Breast epithelium (tissue), 4 donors: Measurements from ENCODE around the gene NACC2. TPM values are rescaled to one million over a fixed set of nuclear protein-coding genes. Genes with fewer than 3 reads are reported as not detected.

ENCODE experiments used
- DNase-seq, 2 donors: peaks; one replicate each; pipeline ENCODE4 v3.0.0-alpha.2; 2019; ENCODE audit warnings: low spot score in 2 of 2
- H3K27ac ChIP-seq, 2 donors: fragments of 200-600 bp; sonication (generic) in 1 of 2; one replicate each; pipeline ENCODE4 v1.5.1; 2016 to 2019; ENCODE audit warnings: mild to moderate bottlenecking in 1 of 2
- H3K27me3 ChIP-seq, 2 donors: fragments of 200-600 bp; sonication (generic) in 1 of 2; one replicate each; pipeline versions ENCODE4 v1.5.1 to v1.6.0; 2017 to 2019; ENCODE audit warnings: control low read depth in 1 of 2, mild to moderate bottlenecking in 1 of 2
- H3K36me3 ChIP-seq: fragments of 200-600 bp; one replicate; pipeline ENCODE4 v1.5.1; 2019
- H3K4me1 ChIP-seq, 2 donors: fragments of 200-600 bp; sonication (generic); one replicate each; pipeline ENCODE4 v1.5.1; 2016 to 2019; ENCODE audit warnings: control low read depth in 1 of 2
- H3K4me3 ChIP-seq, 3 donors: fragments of 200-600 bp; sonication (generic); 1 replicate in 2 of 3; 2 replicates in 1 of 3; pipeline ENCODE4 v1.5.1; 2016 to 2019; ENCODE audit warnings: mild to moderate bottlenecking in 3 of 3, moderate library complexity in 2 of 3
- H3K9me3 ChIP-seq, 2 donors: fragments of 200-600 bp; sonication (generic) in 1 of 2; one replicate each; pipeline ENCODE4 v1.5.1; 2016 to 2019; ENCODE audit warnings: control low read depth in 1 of 2
- POLR2A ChIP-seq: fragments of 450-650 bp; IDR thresholded peaks from one replicate; pipeline ENCODE4 v1.6.1; 2016; ENCODE audit warnings: antibody characterized with exemption, mild to moderate bottlenecking, moderate library complexity
- POLR2AphosphoS5 ChIP-seq, 3 donors: sonication (generic); formaldehyde crosslinking; IDR thresholded peaks; one replicate each; pipeline ENCODE4 v1.6.1; 2017; ENCODE audit warnings: antibody characterized with exemption in 3 of 3
- intact Hi-C: fragments of 100-400 bp; cut with DNase I; formaldehyde crosslinking; loops from one replicate; pipeline ENCODE4 v1.15.1; 2023; ENCODE audit warnings: low total_unique reads
- total RNA-seq, 3 donors: library from RNA; depleted of rRNA; stranded (reverse); fragments of >200 nt; gene quantifications; one replicate each; pipeline ENCODE4 v1.1.0, GENCODE V29; 2016
- TF ChIP-seq, protein P1 (sequence below), 3 donors: fragments of 450-650 bp; IDR thresholded peaks; one replicate each; pipeline ENCODE4 v1.5.1; 2016 to 2017; ENCODE audit warnings: antibody characterized with exemption in 3 of 3, mild to moderate bottlenecking in 3 of 3, moderate library complexity in 3 of 3

The NACC2 gene
- total RNA-seq, 3 donors from 2014 or later = 14.0 to 24.2 (median 19.3) TPM

DNA sequence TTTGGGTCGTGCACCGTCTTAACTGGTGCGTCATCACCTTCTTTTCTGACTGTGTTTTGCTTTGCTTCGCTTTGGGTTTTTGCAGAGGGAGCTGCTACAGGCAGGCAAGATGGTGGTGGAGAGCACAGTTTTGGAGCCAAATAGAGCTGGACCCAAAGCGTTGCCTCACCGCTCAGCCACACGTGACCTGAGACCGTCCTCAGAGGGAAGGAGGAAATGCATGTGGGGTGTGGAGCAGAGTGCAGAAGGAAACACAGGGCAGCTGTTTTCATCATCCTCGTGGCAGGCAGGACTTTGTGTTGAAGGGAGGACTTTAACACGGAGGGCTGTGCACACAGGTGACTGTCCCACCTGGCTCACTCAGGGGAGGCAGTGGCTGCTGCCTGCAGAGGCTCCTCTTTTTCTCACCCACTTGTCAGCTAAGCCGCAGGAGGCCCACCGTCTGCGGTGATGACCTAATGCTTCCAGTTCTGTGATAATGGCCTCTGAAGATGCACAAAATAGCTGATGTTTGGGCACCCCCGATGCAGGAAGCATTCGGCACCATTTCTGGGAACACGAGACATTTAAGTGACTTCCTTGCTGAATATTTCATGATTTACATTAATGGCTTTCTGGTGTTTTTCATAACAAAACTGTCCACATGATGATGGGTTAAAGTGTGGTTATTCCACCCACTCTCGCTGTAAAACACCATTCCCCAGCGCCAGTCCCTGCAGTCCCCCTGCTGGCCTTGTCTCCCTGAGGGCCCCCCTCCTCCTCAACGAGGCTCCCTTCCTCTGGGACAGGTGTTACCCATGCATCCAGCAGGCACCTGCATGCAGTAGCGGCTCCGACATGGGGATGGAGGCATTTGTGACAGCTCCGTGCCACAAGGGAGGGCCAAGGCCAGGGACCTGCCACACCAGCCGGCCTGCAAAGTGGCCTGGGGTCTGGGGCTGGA lies 121.5 kb downstream of the NACC2 start:
- intact Hi-C loops = loop anchor here (5.0 kb wide), 1 partner anchor 149 kb away; no protein-coding TSS in a partner anchor
- Histone ChIP-seq H3K9me3 (no peaks in the 10 kb centered on the region), H3K36me3 (no peaks in the 10 kb centered on the region), H3K4me3 (no peak overlapping the region), H3K4me1 (no peaks in the 10 kb centered on the region), H3K27me3 (peaks cover 0 to 30% of the 10 kb centered on the region in 2 donors), H3K27ac (no peak overlapping the region)
- no peak for DNase-seq
- TF ChIP-seq, protein P1, sequence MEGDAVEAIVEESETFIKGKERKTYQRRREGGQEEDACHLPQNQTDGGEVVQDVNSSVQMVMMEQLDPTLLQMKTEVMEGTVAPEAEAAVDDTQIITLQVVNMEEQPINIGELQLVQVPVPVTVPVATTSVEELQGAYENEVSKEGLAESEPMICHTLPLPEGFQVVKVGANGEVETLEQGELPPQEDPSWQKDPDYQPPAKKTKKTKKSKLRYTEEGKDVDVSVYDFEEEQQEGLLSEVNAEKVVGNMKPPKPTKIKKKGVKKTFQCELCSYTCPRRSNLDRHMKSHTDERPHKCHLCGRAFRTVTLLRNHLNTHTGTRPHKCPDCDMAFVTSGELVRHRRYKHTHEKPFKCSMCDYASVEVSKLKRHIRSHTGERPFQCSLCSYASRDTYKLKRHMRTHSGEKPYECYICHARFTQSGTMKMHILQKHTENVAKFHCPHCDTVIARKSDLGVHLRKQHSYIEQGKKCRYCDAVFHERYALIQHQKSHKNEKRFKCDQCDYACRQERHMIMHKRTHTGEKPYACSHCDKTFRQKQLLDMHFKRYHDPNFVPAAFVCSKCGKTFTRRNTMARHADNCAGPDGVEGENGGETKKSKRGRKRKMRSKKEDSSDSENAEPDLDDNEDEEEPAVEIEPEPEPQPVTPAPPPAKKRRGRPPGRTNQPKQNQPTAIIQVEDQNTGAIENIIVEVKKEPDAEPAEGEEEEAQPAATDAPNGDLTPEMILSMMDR (IDR thresholded peaks at IDR 0.05) = no peak
- TF ChIP-seq POLR2AphosphoS5 (IDR thresholded peaks at IDR 0.05) = no peak
- no peak for TF ChIP-seq POLR2A

DNA sequence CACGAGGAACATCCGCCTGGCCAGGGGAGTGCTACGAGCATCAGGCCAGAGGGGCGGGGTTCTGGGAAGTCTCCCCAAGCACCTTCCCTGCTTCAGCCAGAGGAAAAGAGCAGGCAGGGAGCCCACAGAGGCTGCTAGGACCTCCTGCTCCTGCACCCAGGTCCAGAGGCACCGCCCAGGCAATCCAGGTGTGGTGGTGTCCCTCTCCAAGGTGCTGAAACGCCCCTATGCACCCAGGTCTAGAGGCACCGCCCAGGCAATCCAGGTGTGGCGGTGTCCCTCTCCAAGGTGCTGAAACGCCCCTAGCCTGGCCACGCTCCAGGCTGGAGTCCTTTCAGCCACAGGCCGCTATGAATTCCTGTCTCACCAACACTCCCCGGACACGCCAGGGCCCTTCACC lies 123.2 kb downstream of the NACC2 start:
- Histone ChIP-seq H3K9me3 (no peaks in the 10 kb centered on the region), H3K4me3 (no peak overlapping the region), H3K27me3 (peaks cover 0 to 23% of the 10 kb centered on the region in 2 donors), H3K27ac (no peak overlapping the region), H3K36me3 (no peaks in the 10 kb centered on the region), H3K4me1 (no peaks in the 10 kb centered on the region)
- intact Hi-C loops = loop anchor here (5.0 kb wide), 1 partner anchor 150 kb away; no protein-coding TSS in a partner anchor
- peak; percentile 56 to 79 for DNase-seq
- TF ChIP-seq POLR2AphosphoS5 (IDR thresholded peaks at IDR 0.05) = peak in 1 of 3 donors; percentile 40
- TF ChIP-seq POLR2A = no peak

DNA sequence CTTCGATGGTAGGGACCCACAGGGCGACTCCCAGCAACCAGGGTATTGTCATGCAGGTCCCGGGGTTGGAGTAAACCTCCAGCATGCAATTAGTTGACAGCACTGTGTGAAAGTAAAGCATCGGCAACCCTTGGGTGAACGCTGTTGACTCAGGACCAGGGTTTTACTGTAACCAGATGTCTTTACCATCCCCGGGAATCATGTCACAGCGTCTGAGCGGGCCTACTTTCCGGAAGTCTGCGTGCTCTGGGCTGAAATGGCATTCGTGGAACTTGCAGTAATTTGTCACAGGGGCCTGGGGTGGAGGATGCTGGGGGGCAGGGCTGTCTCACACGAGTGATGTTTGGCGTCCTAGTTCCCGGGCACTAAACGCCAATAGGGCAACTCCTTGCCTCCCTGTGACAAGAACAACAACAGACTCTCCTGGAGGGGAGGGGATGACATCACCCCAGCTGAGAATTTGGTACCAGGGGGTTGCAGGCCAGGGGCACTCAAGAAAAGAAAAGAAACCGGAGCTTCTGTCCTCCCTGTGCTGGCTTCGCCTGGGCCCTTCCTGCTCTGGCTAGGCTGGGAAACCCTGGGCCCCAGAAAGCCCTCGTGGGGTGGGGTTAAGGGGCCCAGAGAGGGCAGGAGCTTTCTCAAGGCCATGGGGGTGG lies 123.8 kb downstream of the NACC2 start:
- Histone ChIP-seq H3K9me3 (no peaks in the 10 kb centered on the region), H3K4me1 (no peaks in the 10 kb centered on the region), H3K36me3 (no peaks in the 10 kb centered on the region), H3K27ac (no peak overlapping the region), H3K27me3 (peaks cover 0 to 17% of the 10 kb centered on the region in 2 donors), H3K4me3 (no peak overlapping the region)
- DNase-seq = no peak
- intact Hi-C loops = loop anchor here (5.0 kb wide), 1 partner anchor 151 kb away; no protein-coding TSS in a partner anchor
- no peak for TF ChIP-seq POLR2AphosphoS5 (IDR thresholded peaks at IDR 0.05)
- TF ChIP-seq, protein P1 (IDR thresholded peaks at IDR 0.05) = no peak
- TF ChIP-seq POLR2A = no peak

DNA sequence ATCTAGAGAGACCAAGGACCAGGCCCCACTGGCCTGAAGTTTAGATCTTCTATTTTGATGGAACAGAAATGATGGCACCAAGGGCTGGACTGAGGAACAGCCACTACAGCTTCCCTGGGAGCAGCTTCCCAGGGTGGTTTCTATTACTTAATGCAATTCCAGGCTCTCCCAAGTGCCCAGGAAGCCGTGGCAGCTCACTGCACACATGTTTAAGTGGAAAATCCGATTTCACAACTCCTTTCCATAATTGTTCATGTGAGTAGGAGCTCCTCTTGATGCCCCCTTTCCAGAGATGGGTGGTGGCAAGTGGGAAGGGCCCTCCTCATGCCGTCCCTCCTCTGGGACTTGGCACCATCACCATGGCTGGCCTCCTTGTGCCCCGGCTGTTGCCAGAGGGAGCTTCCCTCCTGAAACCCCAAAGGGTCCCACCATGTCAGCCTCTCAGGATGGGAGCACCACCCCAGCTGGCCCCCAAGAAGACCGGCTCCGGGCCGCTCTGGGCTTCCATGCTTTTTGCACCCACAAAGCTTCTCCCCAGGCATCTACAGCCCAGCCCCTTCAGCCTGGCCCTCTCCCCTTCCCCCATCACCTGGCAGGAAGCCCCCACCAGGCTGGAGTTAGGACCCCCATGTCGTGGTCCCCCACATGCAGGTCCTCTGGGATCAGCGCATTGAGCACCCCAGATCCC lies 124.8 kb downstream of the NACC2 start:
- intact Hi-C loops = loop anchor here (5.0 kb wide), 1 partner anchor 152 kb away; no protein-coding TSS in a partner anchor
- Histone ChIP-seq H3K9me3 (no peaks in the 10 kb centered on the region), H3K27me3 (peaks cover 0 to 11% of the 10 kb centered on the region in 2 donors), H3K4me1 (no peaks in the 10 kb centered on the region), H3K27ac (no peak overlapping the region), H3K4me3 (no peak overlapping the region), H3K36me3 (no peaks in the 10 kb centered on the region)
- TF ChIP-seq, protein P1 (IDR thresholded peaks at IDR 0.05) = no peak
- TF ChIP-seq POLR2A (no peak), POLR2AphosphoS5 (IDR thresholded peaks at IDR 0.05) (no peak)
- no peak for DNase-seq

DNA sequence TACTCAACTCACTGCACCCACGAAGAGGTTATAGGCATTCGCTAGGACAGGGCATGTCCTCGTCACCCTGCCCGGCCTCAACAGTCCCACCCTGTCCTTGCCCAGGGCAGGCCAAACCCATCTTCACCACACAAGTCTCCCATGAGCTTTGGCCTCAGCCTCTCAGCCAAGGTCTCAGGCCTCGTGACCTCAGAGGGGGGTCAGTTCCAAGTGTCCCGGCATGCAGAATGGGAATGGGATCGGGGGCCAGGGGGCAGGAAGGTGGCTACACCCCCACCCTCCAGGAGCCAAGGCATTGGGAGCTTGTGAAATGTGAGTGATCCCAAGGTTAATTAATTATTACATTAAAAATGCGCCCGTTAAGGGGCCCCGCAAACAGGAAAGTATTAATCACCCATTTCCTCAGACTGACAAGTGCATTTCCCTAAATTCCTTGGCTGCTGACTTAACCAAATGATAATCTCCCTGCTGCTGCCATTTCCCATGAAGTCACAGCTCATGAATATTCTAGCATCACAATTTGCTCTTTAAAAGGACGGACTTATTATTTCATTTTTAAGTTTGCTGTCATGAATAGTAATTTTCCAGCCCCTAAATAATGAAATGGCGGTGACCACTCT lies 125.9 kb downstream of the NACC2 start:
- H3K4me3 ChIP-seq = no peak overlapping the region
- intact Hi-C loops = no loop called here
- TF ChIP-seq POLR2A (no peak), POLR2AphosphoS5 (IDR thresholded peaks at IDR 0.05) (no peak)
- TF ChIP-seq, protein P1 (IDR thresholded peaks at IDR 0.05) = no peak
- H3K9me3 ChIP-seq = no peaks in the 10 kb centered on the region
- DNase-seq = no peak
- H3K4me1 ChIP-seq = no peaks in the 10 kb centered on the region
- no peak overlapping the region for H3K27ac ChIP-seq
- no peaks in the 10 kb centered on the region for H3K36me3 ChIP-seq
- peaks cover 0 to 4% of the 10 kb centered on the region in 2 donors for H3K27me3 ChIP-seq
